Germinal center (tissue), 1 donor: ENCODE measurements around the gene PPDPF.
"Not testable (repeated sequence)": the region's sequence is repeated elsewhere in the genome, so short reads cannot be mapped to it uniquely, and the experiment has no call there.

Source experiments
- DNase-seq: peaks from one replicate; pipeline ENCODE4 v3.0.0; 2012; ENCODE audit warnings: mixed read lengths, low spot score

PPDPF gene

DNA sequence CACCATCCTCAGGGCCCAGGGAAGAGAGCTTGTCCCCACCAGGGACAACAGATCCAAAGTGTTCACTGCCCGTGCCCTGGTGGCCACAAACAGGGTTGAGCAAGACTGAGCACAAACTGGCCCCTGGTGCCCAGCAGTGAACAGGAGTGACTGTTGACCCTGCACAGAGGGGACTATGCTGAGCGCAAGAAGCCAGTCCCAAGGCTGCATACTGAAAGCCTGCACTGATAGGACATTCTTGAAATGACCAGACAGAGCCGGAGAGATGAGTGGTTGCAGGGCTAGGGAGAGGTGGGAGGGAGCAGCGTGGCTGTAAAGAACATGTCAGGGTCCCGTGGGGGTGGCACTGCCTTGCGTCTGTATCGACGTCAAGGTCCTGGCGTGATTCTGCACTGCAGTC lies 30.5 kb downstream of the PPDPF start:
- DNase-seq: no peak

DNA sequence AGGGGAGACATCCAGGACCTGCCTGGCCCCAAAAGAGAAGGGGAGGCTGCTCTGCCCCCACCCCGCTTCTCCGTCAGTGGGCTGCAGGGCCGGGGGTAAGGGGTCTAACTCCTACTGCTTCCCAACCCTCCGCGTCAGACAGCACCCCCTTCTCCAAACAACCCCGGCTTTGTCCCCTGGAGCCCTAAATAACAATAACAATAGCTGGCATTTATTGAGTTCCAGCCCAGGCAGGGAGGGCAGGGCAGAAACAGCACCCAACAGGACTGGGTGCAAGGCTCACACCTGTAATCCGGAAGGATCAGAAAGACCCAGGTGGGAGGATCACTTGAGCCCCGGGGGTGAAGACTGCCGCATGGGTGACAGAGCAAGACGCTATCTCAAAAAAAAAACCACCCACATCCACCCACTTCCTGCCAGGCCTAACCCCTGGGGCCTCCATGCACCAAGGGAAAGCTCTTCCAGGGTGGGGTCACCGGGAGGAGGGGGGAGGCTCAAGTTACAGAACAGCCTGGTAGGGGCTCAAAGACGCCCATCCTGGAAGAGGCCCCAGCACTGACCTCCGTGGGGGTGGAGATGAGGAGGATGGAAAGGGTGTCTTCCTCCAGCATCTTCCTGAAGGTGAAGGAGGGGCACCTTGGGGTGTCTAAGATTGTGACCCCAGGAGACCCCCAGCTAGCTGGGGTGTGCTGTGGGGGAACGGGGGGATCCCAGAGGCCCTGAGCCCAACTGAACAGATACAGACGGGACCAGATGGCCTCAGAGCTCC lies 32.1 kb downstream of the PPDPF start:
- peak; percentile 57 for DNase-seq

DNA sequence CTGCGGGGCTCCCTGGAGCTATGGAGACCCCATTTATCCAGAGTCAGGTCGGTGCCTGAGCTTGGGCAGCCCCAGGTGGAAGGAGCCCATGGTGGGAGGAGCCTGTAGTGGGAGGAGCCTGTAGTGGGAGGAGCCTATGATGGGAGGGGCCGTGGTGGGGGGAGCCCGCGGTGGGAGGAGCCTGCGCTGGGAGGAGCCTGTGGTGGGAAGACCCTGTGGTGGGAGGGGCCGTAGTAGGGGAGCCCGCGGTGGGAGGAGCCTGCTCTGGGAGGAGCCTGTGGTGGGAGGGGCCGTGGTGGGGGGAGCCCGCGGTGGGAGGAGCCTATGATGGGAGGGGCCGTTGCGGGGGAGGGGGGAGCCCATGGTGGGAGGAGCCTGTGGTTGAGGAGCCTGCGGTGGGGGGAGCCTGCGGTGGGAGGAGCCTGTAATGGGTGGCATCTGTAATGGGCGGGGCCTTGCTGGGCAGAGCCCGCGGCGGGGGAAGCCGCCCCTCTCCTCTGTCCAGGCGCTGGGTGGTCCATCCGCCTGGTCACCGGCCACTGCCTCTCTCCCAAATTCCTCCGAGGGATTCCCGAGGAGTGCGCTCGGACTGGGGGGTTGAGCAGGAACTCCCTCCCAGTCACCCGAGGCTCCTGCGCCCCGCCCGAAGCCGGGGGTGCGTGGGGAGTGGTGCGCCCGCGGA lies 32.8 kb downstream of the PPDPF start:
- peak; percentile 89 for DNase-seq

DNA sequence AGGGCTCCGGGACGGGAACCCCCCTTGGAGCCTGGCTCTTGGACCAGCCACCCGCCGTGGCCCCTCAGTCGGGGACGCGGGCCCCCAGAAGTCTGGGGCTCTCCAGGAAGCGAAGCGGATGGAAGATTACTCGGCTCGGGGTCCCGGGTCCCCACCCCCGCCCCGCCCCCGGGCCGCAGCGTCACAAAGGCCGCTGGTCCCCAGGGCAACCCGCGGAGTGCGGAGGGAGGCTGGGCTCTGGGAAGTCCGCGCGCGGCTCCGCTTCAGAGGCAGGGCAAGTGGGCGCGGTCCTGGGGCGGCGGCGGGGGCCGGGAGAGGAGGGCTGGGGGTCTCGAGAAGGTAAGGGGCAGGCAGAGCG lies 33.3 kb downstream of the PPDPF start, which contains the start of gene FNDC11:
FNDC11 (plus strand) TSS at position 227 of the 358 bp plus-strand sequence. CDS start 1,505 bp downstream, outside the sequence.
- peak; percentile 55 for DNase-seq

DNA sequence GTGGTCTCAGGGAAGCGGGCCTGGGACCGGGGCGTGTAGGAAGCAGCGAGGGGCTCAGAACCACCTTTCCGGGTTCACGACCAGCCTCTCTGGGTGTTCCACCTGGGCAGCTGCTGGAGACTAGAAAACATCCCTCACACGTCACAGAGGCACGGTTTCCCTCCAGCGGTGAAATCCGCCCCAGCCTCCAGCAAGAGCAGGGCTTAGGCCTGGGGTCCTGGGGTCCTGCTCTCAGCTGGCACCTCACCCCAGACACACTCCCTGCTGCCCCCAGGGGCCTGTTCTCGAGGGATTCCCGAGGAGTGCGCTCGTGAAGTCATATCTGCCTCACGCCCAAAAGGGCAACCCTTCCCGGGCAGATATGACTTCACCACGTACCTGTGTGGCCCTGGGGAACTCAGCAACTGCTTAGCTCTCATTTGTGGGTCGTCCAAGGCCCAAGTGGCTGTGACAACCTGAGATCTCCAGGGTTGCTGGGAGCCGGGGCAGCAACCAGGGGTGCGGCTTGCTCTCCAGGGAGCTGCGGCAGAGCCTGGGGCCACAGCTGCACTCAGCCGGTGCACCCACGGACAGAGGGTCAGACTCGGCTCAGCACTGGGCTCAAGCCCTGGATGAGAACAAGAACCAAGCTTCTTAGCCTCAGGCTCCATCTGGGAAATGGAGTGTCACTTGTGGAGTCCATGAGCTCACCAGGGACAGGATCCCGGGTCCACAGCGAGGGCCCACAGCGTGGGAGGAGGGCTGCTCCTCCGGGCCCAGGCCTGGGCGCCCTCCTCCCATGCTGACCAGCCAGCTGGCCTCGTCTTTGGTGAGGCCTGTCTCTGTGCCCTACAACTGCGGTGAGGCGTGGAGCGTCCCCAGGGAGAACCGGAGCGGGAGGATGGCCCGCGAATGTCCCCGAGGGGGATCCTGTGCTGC lies 34.1 kb downstream of the PPDPF start:
- DNase-seq: peak; percentile 55

DNA sequence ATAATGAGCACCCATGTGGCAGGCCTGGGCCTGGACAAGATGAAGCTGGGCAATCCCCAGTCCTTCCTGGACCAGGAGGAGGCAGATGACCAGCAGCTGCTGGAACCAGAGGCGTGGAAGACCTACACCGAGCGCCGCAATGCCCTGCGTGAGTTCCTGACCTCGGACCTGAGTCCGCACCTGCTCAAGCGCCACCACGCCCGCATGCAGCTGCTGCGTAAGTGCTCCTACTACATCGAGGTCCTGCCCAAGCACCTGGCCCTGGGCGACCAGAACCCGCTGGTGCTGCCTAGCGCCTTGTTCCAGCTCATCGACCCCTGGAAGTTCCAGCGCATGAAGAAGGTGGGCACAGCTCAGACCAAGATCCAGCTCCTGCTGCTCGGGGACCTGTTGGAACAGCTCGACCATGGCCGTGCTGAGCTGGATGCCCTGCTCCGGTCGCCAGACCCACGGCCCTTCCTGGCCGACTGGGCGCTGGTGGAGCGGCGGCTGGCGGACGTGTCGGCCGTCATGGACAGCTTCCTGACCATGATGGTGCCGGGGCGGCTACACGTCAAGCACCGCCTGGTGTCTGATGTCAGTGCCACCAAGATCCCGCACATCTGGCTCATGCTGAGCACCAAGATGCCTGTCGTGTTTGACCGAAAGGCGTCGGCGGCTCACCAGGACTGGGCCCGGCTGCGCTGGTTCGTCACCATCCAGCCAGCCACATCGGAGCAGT lies 35.3 kb downstream of the PPDPF start:
- no peak for DNase-seq

DNA sequence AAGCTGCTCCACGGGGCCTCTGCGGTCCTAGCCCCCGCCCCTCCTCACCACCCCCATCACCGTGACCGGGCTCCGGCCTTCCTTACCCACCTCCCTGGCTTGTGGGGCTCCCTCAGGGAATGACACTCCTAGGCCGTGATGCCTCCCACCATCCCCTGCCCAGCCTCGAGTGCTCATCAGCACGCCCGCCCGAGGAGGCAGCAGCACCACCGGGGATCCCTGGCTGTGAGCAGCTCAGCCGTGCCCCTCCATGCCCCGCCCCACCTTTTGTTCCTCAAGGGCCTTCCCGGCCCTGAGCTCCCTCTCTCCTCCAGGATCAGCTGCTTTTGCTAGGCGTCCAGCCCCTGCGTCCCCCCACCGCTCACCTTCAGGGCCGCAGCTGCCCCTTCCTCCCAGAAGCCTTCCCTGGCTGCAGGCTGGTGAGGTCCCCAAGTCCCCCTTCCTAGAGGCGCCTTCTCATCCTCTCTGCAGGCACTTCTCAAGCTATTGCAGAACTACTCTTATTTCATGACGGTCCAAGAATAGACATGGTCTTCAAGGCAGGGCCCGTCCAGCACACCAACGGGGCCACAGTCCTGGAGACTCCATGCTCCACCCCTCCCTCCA lies 36.4 kb downstream of the PPDPF start:
- DNase-seq: no peak

DNA sequence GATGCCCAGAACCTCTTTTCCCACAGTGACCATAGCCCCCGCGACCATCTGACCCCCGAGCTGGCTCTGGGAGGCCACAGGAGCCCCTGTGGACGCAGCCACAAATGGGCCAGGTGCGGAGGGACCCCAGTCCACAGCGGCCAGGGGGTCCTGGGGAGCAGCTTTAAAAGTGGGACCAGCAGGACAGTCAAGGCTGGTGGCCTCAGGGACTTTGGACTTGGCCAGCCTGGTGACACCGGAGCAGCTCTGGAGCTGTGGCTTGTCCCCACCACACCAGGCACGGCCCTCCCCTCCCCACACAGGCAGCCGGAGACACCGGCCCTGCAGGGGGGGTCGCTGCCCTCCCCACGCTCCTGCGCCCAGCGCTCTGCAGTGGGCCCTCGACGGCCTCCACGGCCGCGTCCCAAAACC lies 36.9 kb downstream of the PPDPF start:
- no peak for DNase-seq

DNA sequence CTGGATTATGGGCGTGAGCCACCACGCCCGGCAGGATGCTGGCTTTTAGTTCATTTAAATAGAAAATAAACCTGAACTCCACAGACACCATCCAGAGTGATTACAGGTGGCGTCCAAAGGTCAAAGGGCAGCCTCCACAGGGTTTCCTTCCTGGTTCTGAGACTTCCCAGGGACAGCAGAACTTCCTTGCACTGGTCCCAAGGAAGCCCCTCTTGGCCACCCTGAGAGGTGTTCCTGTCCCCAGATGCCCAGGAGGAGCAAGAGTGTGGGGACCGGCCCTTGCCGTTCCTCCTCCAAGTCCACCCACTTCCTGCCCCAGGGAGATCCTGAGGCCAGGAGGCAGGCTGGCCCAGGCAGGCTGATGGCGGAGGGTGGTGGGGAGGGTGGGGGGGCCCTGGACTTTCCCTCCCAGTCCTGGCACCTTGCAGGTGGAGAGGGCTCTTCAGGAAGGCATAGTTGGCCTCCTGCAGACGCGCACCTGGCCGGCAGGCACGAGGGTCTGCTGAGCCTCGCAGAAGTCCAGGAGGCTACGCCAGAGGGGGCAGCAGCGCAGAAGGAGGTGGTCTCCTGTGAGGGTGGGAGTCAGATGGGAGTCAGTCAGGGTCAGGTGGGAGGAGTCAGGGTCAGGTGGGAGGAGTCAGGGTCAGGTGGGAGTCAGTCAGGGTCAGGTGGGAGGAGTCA lies 38.4 kb downstream of the PPDPF start:
- DNase-seq: no peak

DNA sequence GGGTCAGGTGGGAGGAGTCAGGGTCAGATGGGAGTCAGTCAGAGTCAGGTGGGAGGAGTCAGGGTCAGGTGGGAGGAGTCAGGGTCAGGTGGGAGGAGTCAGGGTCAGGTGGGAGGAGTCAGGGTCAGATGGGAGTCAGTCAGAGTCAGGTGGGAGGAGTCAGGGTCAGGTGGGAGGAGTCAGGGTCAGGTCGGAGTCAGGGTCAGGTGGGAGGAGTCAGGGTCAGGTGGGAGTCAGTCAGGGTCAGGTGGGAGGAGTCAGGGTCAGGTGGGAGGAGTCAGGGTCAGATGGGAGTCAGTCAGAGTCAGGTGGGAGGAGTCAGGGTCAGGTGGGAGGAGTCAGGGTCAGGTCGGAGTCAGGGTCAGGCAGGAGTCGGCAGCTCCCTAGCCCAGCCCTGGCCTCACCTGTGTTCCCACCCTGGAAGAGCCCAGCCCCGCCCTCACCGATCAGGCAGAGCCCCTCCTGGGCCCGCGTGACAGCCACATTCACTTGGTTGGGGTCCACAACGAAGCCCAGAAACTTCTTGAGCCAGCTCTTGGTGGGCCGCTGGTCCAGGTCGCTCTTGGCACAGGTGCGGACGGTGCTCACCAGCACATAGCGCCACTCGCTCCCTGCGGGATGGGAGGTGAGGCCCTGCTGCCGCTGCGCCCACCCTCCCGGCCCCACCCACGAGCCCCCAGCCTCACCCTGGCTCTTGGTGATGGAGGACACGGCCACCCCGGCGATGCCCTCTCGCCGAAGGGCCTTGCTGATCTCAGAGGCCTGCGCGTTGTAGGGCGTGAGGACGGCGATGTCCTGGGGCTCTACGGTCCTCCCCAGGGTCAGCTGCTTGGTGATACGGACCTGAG lies 39.1 kb downstream of the PPDPF start:
- not testable (repeated sequence) for DNase-seq

DNA sequence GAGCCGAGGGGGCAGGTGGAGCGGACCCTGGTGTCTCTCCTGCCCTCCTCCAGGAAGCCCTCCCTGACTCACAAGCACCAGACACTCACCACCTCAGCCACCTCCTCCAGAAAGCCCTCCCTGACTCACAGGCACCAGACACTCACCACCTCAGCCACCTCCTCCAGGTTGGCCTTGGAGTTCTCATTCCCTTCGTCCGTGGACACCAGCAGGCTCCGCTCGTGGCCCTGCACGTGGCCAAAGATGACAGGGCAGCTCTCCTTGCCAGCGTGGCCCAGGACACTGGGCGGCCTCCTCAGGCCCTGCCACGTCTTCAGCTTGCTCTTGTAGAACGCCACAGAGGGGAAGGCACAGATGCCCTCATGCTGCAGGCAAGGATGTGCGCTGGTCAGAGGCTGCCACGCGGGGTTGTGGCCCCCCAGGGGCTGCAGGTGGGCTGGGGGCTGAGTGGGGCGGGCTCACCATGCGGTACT lies 39.8 kb downstream of the PPDPF start:
- DNase-seq: no peak

DNA sequence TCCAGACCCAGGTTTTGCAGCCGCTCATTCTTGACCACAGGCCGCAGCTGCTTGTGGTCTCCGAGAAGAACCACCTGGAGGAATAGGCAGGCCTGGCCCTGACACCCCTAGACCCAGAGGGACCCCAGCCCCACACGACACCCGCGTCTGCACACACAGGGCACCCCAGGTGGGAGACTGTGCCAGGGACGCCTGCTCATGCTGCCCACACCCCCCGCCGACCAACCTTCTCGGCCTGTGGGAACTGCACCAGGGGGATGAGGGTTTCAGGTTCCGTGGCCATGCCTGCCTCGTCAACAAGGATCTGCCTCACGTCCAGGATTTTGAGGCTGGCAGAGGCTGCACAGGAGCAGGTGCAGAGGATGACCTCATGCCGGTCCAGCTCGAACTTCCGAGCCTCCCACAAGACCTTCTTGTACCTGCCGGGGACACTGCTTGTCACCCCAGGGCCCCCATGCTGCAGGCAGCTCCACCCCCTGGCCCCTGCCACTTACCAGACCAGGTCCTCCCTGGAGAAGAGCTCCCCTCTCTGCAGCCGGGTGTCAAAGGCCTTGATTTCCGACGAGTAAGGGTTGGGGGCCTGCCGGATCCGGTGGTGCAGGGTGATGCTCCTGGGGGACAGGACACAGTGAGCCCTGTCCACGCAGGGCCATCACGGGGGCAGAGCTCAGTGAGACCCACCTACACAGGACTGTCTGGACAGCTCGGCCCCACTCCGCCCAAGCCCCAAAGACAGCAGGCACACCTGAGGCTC lies 40.5 kb downstream of the PPDPF start:
- no peak for DNase-seq

DNA sequence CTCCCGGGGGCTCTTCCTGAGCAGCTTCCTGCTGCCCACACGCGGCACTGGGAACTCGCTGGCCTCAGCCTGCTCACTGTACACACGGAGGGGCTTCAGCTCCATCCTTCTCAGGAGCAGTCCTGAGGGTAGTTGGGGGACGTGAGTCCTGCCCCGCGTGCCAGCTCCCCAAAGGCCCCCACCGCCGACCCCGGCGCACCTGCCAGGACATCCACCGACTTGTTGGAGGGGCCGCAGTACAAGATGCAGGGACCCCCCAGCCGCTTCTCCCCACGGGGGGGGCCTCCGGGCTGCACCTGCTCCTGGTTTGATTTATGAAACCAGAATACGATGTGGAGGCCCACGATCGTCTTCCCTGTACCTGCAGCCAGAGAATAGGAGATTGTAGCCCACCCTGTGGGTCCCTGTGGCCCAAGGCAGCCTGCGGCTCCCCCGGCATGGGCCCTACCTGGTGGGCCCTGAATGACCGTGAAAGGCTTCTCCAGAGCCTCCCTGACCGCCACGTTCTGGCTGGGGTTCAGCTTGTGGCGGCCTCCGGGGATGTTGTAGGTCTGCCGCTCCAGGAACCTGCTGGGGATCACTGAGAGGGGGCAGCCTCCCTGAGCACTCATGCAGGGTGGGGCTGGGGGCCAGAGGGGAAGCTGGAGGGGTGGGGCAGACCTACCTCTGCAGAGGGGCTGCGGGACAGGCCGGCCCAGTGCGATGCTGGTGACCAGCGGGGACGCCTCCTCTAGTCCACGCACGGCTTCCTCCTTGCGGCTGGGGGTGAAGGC lies 41.2 kb downstream of the PPDPF start:
- no peak for DNase-seq

DNA sequence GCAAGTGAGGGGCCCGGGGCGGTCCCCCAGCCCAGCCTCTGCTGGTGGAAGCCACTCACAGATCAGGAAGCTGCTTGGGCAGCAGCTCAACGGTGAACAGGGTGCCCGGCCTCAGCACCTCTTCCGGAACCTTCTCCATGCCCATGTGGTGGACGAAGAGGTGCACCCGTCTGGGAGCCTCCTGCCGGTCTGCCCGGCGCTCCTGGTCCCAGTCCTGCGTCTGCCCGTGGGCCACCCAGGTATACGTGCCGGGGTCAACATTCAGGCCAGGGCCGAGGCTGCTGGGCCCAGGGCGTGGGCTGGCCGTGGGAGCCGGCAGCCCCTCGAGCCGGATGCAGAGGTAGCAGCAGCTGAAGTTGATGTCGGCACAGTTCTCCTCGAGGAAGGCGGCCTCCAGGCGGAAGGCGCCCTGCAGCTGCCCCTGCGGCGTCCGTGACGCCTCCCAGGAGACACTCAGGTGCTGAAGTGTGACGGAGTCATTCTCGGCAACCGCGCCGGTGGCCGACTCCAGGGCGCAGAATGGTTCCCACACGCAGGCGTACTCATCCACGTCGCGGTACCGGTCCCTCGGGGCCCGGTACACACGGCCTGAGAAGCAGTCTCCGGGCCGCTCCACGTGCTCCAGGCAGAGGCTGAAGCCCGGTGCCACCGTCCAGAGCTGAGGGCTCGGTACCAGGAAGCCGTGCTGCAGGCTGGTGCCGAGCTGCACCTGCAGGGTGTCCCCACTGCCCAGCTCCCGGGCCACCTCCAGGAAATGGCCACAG lies 42.1 kb downstream of the PPDPF start:
- no peak for DNase-seq

DNA sequence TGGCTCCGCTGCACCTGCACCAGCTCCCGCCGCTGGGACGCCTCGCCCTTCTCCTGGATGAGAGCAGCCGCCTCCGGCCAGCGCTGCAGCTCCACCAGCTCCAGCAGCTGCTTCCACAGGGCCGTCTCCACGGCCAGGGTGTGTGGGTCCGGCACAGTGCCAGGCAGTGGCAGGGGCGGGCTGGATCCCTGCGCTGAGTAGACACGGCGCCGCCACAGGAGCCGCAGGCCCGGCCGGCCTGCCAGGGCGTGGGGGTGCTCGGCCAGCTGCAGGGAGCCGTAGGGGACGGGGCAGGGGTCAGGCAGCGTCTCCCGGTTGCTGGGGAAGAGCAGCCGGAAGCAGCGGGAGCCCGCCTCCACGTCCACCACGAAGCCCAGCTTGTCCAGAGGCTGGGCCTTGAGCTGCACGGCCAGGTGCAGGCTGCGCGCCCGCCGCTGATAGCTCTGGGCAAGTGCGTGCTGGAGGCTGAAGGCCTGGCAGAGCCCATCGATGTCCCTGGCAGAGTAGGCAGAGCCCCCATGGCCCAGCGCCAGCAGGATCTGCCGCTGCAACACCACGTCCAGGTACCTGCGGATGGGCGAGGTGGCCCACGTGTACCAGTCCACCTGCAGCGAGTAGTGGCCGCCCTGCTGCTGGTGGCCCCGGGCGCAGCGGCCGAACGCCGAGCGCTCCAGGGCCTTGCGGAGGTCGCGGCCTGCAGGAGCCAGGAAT lies 42.8 kb downstream of the PPDPF start:
- no peak for DNase-seq

DNA sequence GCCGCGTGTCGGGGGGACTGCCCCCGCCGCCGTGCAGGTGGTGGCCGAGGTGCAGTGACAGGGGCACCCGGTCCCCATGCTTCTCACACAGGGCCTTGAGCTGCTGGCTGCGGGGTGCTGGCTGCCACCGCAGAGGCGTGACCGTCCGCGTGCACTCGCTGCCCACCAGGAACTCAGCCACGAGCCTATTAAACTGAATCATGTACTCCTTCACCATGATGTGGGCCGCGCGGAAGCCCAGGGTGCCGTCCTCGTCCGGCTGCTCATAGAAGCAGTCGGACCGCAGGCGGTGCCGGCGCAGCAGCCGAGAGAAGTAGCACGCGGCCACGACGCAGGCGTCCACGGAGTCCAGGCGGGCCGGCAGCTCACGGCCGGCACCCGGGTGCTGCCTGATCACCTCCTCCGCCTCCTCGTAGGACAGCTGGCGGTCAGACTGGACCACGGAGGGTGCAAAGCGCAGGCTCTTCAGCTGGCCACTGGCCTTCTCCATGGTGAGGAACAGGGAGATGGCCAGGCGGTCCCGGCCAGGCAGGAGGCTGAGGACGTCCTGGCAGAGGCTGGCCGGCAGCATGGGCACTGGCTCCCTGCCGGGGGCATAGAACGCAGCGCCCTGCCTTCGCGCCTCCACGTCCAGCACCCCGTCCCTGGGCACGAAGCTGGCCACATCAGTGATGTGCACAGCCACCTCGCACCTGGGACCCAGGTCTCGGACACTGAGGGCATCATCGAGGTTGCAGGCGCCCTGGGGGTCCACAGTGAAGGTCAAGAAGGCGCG lies 43.7 kb downstream of the PPDPF start:
- DNase-seq: no peak
